Ishikawa (cell line): Measurements from ENCODE around the gene CCNDBP1.

Experiments used
- CEBPB ChIP-seq: IDR thresholded peaks from 2 replicates; pipeline ENCODE4 v1.6.1; 2012
- CREB1 ChIP-seq: IDR thresholded peaks from 2 replicates; pipeline ENCODE4 v1.6.1; 2012; ENCODE audit warnings: low read depth
- EGR1 ChIP-seq: IDR thresholded peaks from 2 replicates; pipeline ENCODE4 v1.6.1; 2012
- EP300 ChIP-seq: IDR thresholded peaks from 2 replicates; pipeline ENCODE4 v1.6.1; 2012; ENCODE audit warnings: borderline replicate concordance
- FOXM1 ChIP-seq: IDR thresholded peaks from 2 replicates; pipeline ENCODE4 v1.6.1; 2012; ENCODE audit warnings: low read depth, borderline replicate concordance
- MAX ChIP-seq: IDR thresholded peaks from 2 replicates; pipeline ENCODE4 v1.6.1; 2012
- NFIC ChIP-seq: IDR thresholded peaks from 2 replicates; pipeline ENCODE4 v1.6.1; 2012
- RAD21 ChIP-seq: IDR thresholded peaks from 2 replicates; pipeline ENCODE4 v1.6.1; 2012; ENCODE audit warnings: low read depth
- REST ChIP-seq: IDR thresholded peaks from 2 replicates; pipeline ENCODE4 v1.6.1; 2012; ENCODE audit warnings: low read depth, mild to moderate bottlenecking
- TAF1 ChIP-seq: IDR thresholded peaks from 2 replicates; pipeline ENCODE4 v1.6.1; 2012; ENCODE audit warnings: low read depth, mild to moderate bottlenecking
- TCF12 ChIP-seq: IDR thresholded peaks from 2 replicates; pipeline ENCODE4 v1.6.1; 2012; ENCODE audit warnings: low read depth
- TEAD4 ChIP-seq: IDR thresholded peaks from 2 replicates; pipeline ENCODE4 v1.6.1; 2012
- USF1 ChIP-seq: IDR thresholded peaks from 2 replicates; pipeline ENCODE4 v1.6.1; 2012
- YY1 ChIP-seq: IDR thresholded peaks from 2 replicates; pipeline ENCODE4 v1.6.1; 2012; ENCODE audit warnings: low read depth
- ZBTB7A ChIP-seq: IDR thresholded peaks from 2 replicates; pipeline ENCODE4 v1.6.1; 2012; ENCODE audit warnings: low read depth

Gene CCNDBP1

GRCh38 chr15:43194795-43195194, 9.6 kb downstream of the CCNDBP1 start:
- no peak for TF ChIP-seq EP300
- TF ChIP-seq ZBTB7A: no peak
- no peak for TF ChIP-seq RAD21
- no peak for TF ChIP-seq TEAD4
- no peak for TF ChIP-seq TAF1
- no peak for TF ChIP-seq CEBPB
- TF ChIP-seq EGR1: no peak
- no peak for TF ChIP-seq NFIC
- no peak for TF ChIP-seq FOXM1
- TF ChIP-seq MAX: no peak
- TF ChIP-seq YY1: no peak
- no peak for TF ChIP-seq USF1
- TF ChIP-seq CREB1: no peak
- TF ChIP-seq REST: no peak
- TF ChIP-seq TCF12: no peak

- TF ChIP-seq CREB1 (no peak), REST (no peak), YY1 (no peak), EGR1 (no peak), TCF12 (no peak), NFIC (no peak), USF1 (no peak), TEAD4 (no peak), TAF1 (no peak), RAD21 (no peak), EP300 (no peak), MAX (no peak), ZBTB7A (no peak), CEBPB (no peak), FOXM1 (no peak)
Measured at GRCh38 chr15:43196760-43197548, 11.8 kb downstream of the CCNDBP1 start.

GRCh38 chr15:43198992-43199391, 13.8 kb downstream of the CCNDBP1 start:
- TF ChIP-seq MAX (no peak), CREB1 (no peak), USF1 (no peak), TEAD4 (no peak), TCF12 (no peak)

GRCh38 chr15:43199945-43200488, 14.8 kb downstream of the CCNDBP1 start:
- TF ChIP-seq TCF12: no peak
- TF ChIP-seq RAD21: no peak
- no peak for TF ChIP-seq NFIC
- no peak for TF ChIP-seq TAF1
- no peak for TF ChIP-seq CREB1
- no peak for TF ChIP-seq FOXM1
- TF ChIP-seq EP300: no peak
- TF ChIP-seq ZBTB7A: no peak
- TF ChIP-seq USF1: no peak
- no peak for TF ChIP-seq TEAD4
